ENCODE results near the gene EXOC7.

EXOC7 gene

GRCh38 chr17:76088041-76088867, 15.3 kb downstream of the EXOC7 start:
- H3K9ac ChIP-seq (ENCODE audit: insufficient read length), result no peak overlapping the region
- no peak for DNase-seq (ENCODE audit: low read depth, low spot score)
- no peaks in the 10 kb centered on the region for H3K9me3 ChIP-seq (ENCODE audit: low read depth, low read length)
- peaks cover 26% of the 10 kb centered on the region; the same call in 1 of the 2 replicates for H3K36me3 ChIP-seq (ENCODE audit: insufficient read depth, low read length)
- no peak overlapping the region for H3K4me3 ChIP-seq
- no peak for TF ChIP-seq FOXP2 (optimal IDR thresholded peaks at IDR 0.05; ENCODE audit: control extremely low read depth, extremely low read length, insufficient read depth)
- no peak for TF ChIP-seq POLR2AphosphoS5 (IDR thresholded peaks at IDR 0.05; ENCODE audit: borderline replicate concordance, low read depth, low read length)
- no peak for TF ChIP-seq EZH2 (IDR thresholded peaks at IDR 0.05)
- no peak overlapping the region for H3K27ac ChIP-seq

GRCh38 chr17:76087531-76087930, 16.1 kb downstream of the EXOC7 start:
- DNase-seq (ENCODE audit: low read depth, low spot score), result no peak
- no peak overlapping the region for H3K4me3 ChIP-seq
- no peak overlapping the region for H3K27ac ChIP-seq
- TF ChIP-seq FOXP2 (optimal IDR thresholded peaks at IDR 0.05; ENCODE audit: control extremely low read depth, extremely low read length, insufficient read depth), result no peak
- no peak for TF ChIP-seq POLR2AphosphoS5 (IDR thresholded peaks at IDR 0.05; ENCODE audit: borderline replicate concordance, low read depth, low read length)
- TF ChIP-seq EZH2 (IDR thresholded peaks at IDR 0.05), result no peak
- H3K36me3 ChIP-seq (ENCODE audit: insufficient read depth, low read length), result peaks cover 28% of the 10 kb centered on the region; the same call in 1 of the 2 replicates
- no peak overlapping the region for H3K9ac ChIP-seq (ENCODE audit: insufficient read length)
- H3K9me3 ChIP-seq (ENCODE audit: low read depth, low read length), result no peaks in the 10 kb centered on the region

- TF ChIP-seq POLR2AphosphoS5 (IDR thresholded peaks at IDR 0.05; ENCODE audit: borderline replicate concordance, low read depth, low read length), result no peak
- H3K27ac ChIP-seq, result no peak overlapping the region
- H3K9ac ChIP-seq (ENCODE audit: insufficient read length), result no peak overlapping the region
- no peak for DNase-seq (ENCODE audit: low read depth, low spot score)
- no peaks in the 10 kb centered on the region for H3K9me3 ChIP-seq (ENCODE audit: low read depth, low read length)
- H3K36me3 ChIP-seq (ENCODE audit: insufficient read depth, low read length), result peaks cover 28% of the 10 kb centered on the region; the same call in 1 of the 2 replicates
- H3K4me3 ChIP-seq, result no peak overlapping the region
These were observed 17.2 kb downstream of the EXOC7 start for GRCh38 chr17:76086384-76086783.

- H3K27ac ChIP-seq, result no peak overlapping the region
- no peak overlapping the region for H3K4me3 ChIP-seq
These were observed 17.7 kb downstream of the EXOC7 start for GRCh38 chr17:76085731-76086366.

GRCh38 chr17:76085066-76085730, 18.4 kb downstream of the EXOC7 start:
- Histone ChIP-seq H3K36me3 (ENCODE audit: insufficient read depth, low read length) (peaks cover 28% of the 10 kb centered on the region; the same call in 1 of the 2 replicates), H3K4me3 (no peak overlapping the region), H3K9ac (ENCODE audit: insufficient read length) (no peak overlapping the region), H3K27ac (no peak overlapping the region), H3K9me3 (ENCODE audit: low read depth, low read length) (no peaks in the 10 kb centered on the region)
- no peak for DNase-seq (ENCODE audit: low read depth, low spot score)
- TF ChIP-seq POLR2AphosphoS5 (IDR thresholded peaks at IDR 0.05; ENCODE audit: borderline replicate concordance, low read depth, low read length) (no peak), EZH2 (IDR thresholded peaks at IDR 0.05) (no peak), FOXP2 (optimal IDR thresholded peaks at IDR 0.05; ENCODE audit: control extremely low read depth, extremely low read length, insufficient read depth) (no peak)

More at GRCh38 chr17:76085731-76086366, 17.7 kb downstream of the EXOC7 start:
- TF ChIP-seq POLR2AphosphoS5 (IDR thresholded peaks at IDR 0.05; ENCODE audit: borderline replicate concordance, low read depth, low read length), result no peak
- TF ChIP-seq FOXP2 (optimal IDR thresholded peaks at IDR 0.05; ENCODE audit: control extremely low read depth, extremely low read length, insufficient read depth), result no peak
- TF ChIP-seq EZH2 (IDR thresholded peaks at IDR 0.05), result no peak
- no peaks in the 10 kb centered on the region for H3K9me3 ChIP-seq (ENCODE audit: low read depth, low read length)
- no peak for DNase-seq (ENCODE audit: low read depth, low spot score)
- H3K9ac ChIP-seq (ENCODE audit: insufficient read length), result no peak overlapping the region
- peaks cover 28% of the 10 kb centered on the region; the same call in 1 of the 2 replicates for H3K36me3 ChIP-seq (ENCODE audit: insufficient read depth, low read length)

- H3K27ac ChIP-seq, result 0 out of 2 replicates have a peak overlapping the region, but pooled peaks have one; percentile 42
- peaks cover 20% of the 10 kb centered on the region; the same call in 1 of the 2 replicates for H3K36me3 ChIP-seq (ENCODE audit: insufficient read depth, low read length)
- no peak for DNase-seq (ENCODE audit: low read depth, low spot score)
- H3K4me3 ChIP-seq, result no peak overlapping the region
- H3K9ac ChIP-seq (ENCODE audit: insufficient read length), result no peak overlapping the region
- no peaks in the 10 kb centered on the region for H3K9me3 ChIP-seq (ENCODE audit: low read depth, low read length)
- TF ChIP-seq POLR2AphosphoS5 (IDR thresholded peaks at IDR 0.05; ENCODE audit: borderline replicate concordance, low read depth, low read length) (no peak), EZH2 (IDR thresholded peaks at IDR 0.05) (no peak), FOXP2 (optimal IDR thresholded peaks at IDR 0.05; ENCODE audit: control extremely low read depth, extremely low read length, insufficient read depth) (no peak)
These were observed 19.9 kb downstream of the EXOC7 start for GRCh38 chr17:76083536-76084182.

GRCh38 chr17:76082326-76083251, 21.0 kb downstream of the EXOC7 start:
- no peak for DNase-seq (ENCODE audit: low read depth, low spot score)
- H3K9me3 ChIP-seq (ENCODE audit: low read depth, low read length), result no peaks in the 10 kb centered on the region
- H3K36me3 ChIP-seq (ENCODE audit: insufficient read depth, low read length), result peaks cover 17% of the 10 kb centered on the region; the same call in 1 of the 2 replicates
- H3K27ac ChIP-seq, result 0 out of 2 replicates have a peak overlapping the region, but pooled peaks have one; percentile 42
- TF ChIP-seq POLR2AphosphoS5 (IDR thresholded peaks at IDR 0.05; ENCODE audit: borderline replicate concordance, low read depth, low read length), result no peak; the same call in 1 of the 2 replicates
- no peak for TF ChIP-seq FOXP2 (optimal IDR thresholded peaks at IDR 0.05; ENCODE audit: control extremely low read depth, extremely low read length, insufficient read depth)
- TF ChIP-seq EZH2 (IDR thresholded peaks at IDR 0.05), result no peak
- H3K4me3 ChIP-seq, result no peak overlapping the region
- no peak overlapping the region for H3K9ac ChIP-seq (ENCODE audit: insufficient read length)

All from SK-N-MC (cell line).